Activated naive CD8-positive, alpha-beta T cell treated with anti-CD3 and anti-CD28 coated beads, Interleukin-2, amount 10 ng/mL, durations not matched to agents 7 days and 5 days (primary cell): Measurements from ENCODE around the gene CIITA. TPM values are rescaled to one million over a fixed set of nuclear protein-coding genes. Genes with fewer than 3 reads are reported as not detected.
"Not testable (repeated sequence)": the region's sequence is repeated elsewhere in the genome, so short reads cannot be mapped to it uniquely, and the experiment has no call there.

Source experiments
- ATAC-seq: fragments of 150-1000 bp; cut with Tn5 transposase; one replicate; pipeline ENCODE4 v1.10.0; 2021; ENCODE audit warnings: low read depth, moderate library complexity
- POLR2A ChIA-PET: fragments of 350-600 bp; sonication (Branson Sonifier 250); formaldehyde crosslinking; loops from one replicate; lab custom pipeline; 2021; ENCODE audit warnings: antibody characterized with exemption; lab: Charles Lee
- DNase-seq: peaks from one replicate; pipeline ENCODE4 v3.0.0; 2021
- H3K27ac Mint-ChIP-seq: one replicate; pipeline ENCODE4 v1.8.0; 2022; ENCODE audit warnings: mild to moderate bottlenecking, mixed read lengths
- H3K27me3 Mint-ChIP-seq: one replicate; pipeline ENCODE4 v1.8.0; 2022; ENCODE audit warnings: mild to moderate bottlenecking, moderate library complexity, mixed read lengths
- H3K36me3 Mint-ChIP-seq: one replicate; pipeline ENCODE4 v1.8.0; 2021; ENCODE audit warnings: mild to moderate bottlenecking, mixed read lengths
- H3K4me1 Mint-ChIP-seq: one replicate; pipeline ENCODE4 v1.8.0; 2021; ENCODE audit warnings: mixed read lengths
- H3K4me3 Mint-ChIP-seq: one replicate; pipeline ENCODE4 v1.8.0; 2022; ENCODE audit warnings: mild to moderate bottlenecking, moderate library complexity, mixed read lengths
- H3K9me3 Mint-ChIP-seq: one replicate; pipeline ENCODE4 v1.8.0; 2021; ENCODE audit warnings: mixed read lengths
- total RNA-seq, 2 experiments: library from RNA; stranded (reverse); gene quantifications; one replicate each; pipeline ENCODE4 v1.2.3, GENCODE V29; 2021

The CIITA gene
- total RNA-seq, 2 experiments from 2014 or later: 12.6 to 13.1 TPM

- Mint-ChIP-seq H3K27ac (no peak overlapping the region), H3K27me3 (no peaks in the 10 kb centered on the region), H3K36me3 (peaks cover 6% of the 10 kb centered on the region), H3K9me3 (no peaks in the 10 kb centered on the region), H3K4me1 (peaks cover 4% of the 10 kb centered on the region), H3K4me3 (no peak overlapping the region)
- POLR2A ChIA-PET: no interaction called here
- no peak for ATAC-seq
- DNase-seq: no peak
These were observed 44.7 kb downstream of the CIITA start for GRCh38 chr16:10921536-10922327.

- no peak overlapping the region for H3K27ac Mint-ChIP-seq
- H3K27me3 Mint-ChIP-seq: no peaks in the 10 kb centered on the region
- DNase-seq (no peak), ATAC-seq (no peak)
- peaks cover 4% of the 10 kb centered on the region for H3K4me1 Mint-ChIP-seq
- H3K9me3 Mint-ChIP-seq: no peaks in the 10 kb centered on the region
- POLR2A ChIA-PET: no interaction called here
- no peak overlapping the region for H3K4me3 Mint-ChIP-seq
- H3K36me3 Mint-ChIP-seq: peaks cover 6% of the 10 kb centered on the region
These were observed 45.5 kb downstream of the CIITA start for GRCh38 chr16:10922328-10923145.

- no peaks in the 10 kb centered on the region for H3K9me3 Mint-ChIP-seq
- DNase-seq (no peak), ATAC-seq (no peak)
- peaks cover 4% of the 10 kb centered on the region for H3K4me1 Mint-ChIP-seq
- H3K4me3 Mint-ChIP-seq: no peak overlapping the region
- H3K27me3 Mint-ChIP-seq: no peaks in the 10 kb centered on the region
- H3K36me3 Mint-ChIP-seq: peaks cover 10% of the 10 kb centered on the region
- no peak overlapping the region for H3K27ac Mint-ChIP-seq
- POLR2A ChIA-PET: no interaction called here
These were observed 46.2 kb downstream of the CIITA start for GRCh38 chr16:10923146-10923649.

- no peak overlapping the region for H3K27ac Mint-ChIP-seq
These were observed 46.7 kb downstream of the CIITA start for GRCh38 chr16:10923650-10924214.

DNA sequence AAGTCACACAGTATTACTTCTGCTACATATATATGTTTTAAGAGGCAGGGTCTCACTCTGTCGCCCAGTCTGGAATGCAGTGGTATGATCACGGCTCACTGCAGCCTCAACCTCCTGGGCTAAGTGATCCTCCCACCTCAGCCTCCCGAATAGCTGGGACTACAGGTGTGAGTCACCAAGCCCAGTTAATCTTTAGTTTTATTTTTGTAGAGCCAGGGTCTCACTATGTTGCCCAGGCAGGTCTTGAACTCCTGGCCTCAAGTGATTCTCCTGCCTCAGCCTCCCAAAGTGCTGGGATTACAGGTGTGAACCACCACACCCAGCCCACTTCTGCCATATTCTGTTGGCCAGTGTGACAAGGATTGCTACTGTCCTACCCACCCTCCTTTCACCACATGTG is 48.3 kb downstream of the CIITA start:
- H3K27me3 Mint-ChIP-seq, DNase-seq, H3K4me3 Mint-ChIP-seq, POLR2A ChIA-PET, ATAC-seq, H3K4me1 Mint-ChIP-seq, H3K27ac Mint-ChIP-seq, H3K9me3 Mint-ChIP-seq: not testable (repeated sequence)
- H3K36me3 Mint-ChIP-seq: peaks cover 10% of the 10 kb centered on the region

More at GRCh38 chr16:10923650-10924214, 46.7 kb downstream of the CIITA start:
- Mint-ChIP-seq H3K27me3 (no peaks in the 10 kb centered on the region), H3K36me3 (peaks cover 10% of the 10 kb centered on the region), H3K9me3 (no peaks in the 10 kb centered on the region), H3K4me3 (no peak overlapping the region), H3K4me1 (peaks cover 2% of the 10 kb centered on the region)
- POLR2A ChIA-PET: no interaction called here
- ATAC-seq: no peak
- no peak for DNase-seq

- POLR2A ChIA-PET: no interaction called here
- DNase-seq (no peak), ATAC-seq (no peak)
- no peak overlapping the region for H3K4me3 Mint-ChIP-seq
- H3K36me3 Mint-ChIP-seq: peaks cover 11% of the 10 kb centered on the region
- peaks cover 5% of the 10 kb centered on the region for H3K4me1 Mint-ChIP-seq
- no peaks in the 10 kb centered on the region for H3K27me3 Mint-ChIP-seq
- H3K27ac Mint-ChIP-seq: no peak overlapping the region
- no peaks in the 10 kb centered on the region for H3K9me3 Mint-ChIP-seq
These were observed 49.1 kb downstream of the CIITA start for GRCh38 chr16:10926094-10926493.

DNA sequence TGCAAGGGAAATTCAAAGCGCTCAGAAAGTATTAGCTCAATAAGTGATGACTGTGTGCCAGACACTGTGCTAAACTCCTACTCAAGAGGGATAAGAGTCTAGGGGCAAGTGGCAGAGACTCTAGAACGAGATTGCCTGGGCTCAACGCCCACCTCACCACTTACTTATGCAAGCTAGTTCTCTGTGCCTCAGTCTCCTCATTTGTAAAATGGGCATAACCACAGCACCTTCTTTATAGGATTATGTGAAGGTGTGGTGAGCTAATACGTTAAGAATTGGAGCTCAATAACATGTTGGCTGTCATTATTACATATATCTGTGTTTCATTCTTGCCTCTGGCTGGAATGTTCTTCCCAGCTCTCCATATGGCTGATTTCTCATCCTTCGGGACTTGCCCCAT is 49.9 kb downstream of the CIITA start:
- Mint-ChIP-seq H3K9me3 (no peaks in the 10 kb centered on the region), H3K27me3 (no peaks in the 10 kb centered on the region), H3K36me3 (peaks cover 15% of the 10 kb centered on the region), H3K27ac (no peak overlapping the region), H3K4me1 (peaks cover 8% of the 10 kb centered on the region), H3K4me3 (no peak overlapping the region)
- POLR2A ChIA-PET: interaction anchor here (0.7 kb wide), 1 partner anchor 48 kb away, joined by 3 read pairs; no protein-coding TSS in a partner anchor
- DNase-seq (no peak), ATAC-seq (no peak)

GRCh38 chr16:10927497-10928112 is 50.6 kb downstream of the CIITA start:
- H3K36me3 Mint-ChIP-seq: peaks cover 18% of the 10 kb centered on the region
- no peaks in the 10 kb centered on the region for H3K9me3 Mint-ChIP-seq
- no peak overlapping the region for H3K27ac Mint-ChIP-seq
- DNase-seq (no peak), ATAC-seq (no peak)
- H3K27me3 Mint-ChIP-seq: no peaks in the 10 kb centered on the region
- POLR2A ChIA-PET: no interaction called here
- H3K4me3 Mint-ChIP-seq: no peak overlapping the region
- peaks cover 8% of the 10 kb centered on the region for H3K4me1 Mint-ChIP-seq

- H3K27me3 Mint-ChIP-seq, H3K27ac Mint-ChIP-seq, H3K9me3 Mint-ChIP-seq, H3K4me3 Mint-ChIP-seq, ATAC-seq, POLR2A ChIA-PET, DNase-seq: not testable (repeated sequence)
- H3K4me1 Mint-ChIP-seq: peaks cover 18% of the 10 kb centered on the region
- H3K36me3 Mint-ChIP-seq: peaks cover 18% of the 10 kb centered on the region
These were observed 52.1 kb downstream of the CIITA start for GRCh38 chr16:10929097-10929496.

- no peaks in the 10 kb centered on the region for H3K9me3 Mint-ChIP-seq
- no peak for DNase-seq
- peaks cover 15% of the 10 kb centered on the region for H3K36me3 Mint-ChIP-seq
- no peaks in the 10 kb centered on the region for H3K27me3 Mint-ChIP-seq
- POLR2A ChIA-PET: no interaction called here
- peak overlapping the region; percentile 62 for H3K27ac Mint-ChIP-seq
- ATAC-seq: no peak
- no peak overlapping the region for H3K4me3 Mint-ChIP-seq
- H3K4me1 Mint-ChIP-seq: peaks cover 24% of the 10 kb centered on the region
These were observed 53.1 kb downstream of the CIITA start for GRCh38 chr16:10929853-10930754.

DNA sequence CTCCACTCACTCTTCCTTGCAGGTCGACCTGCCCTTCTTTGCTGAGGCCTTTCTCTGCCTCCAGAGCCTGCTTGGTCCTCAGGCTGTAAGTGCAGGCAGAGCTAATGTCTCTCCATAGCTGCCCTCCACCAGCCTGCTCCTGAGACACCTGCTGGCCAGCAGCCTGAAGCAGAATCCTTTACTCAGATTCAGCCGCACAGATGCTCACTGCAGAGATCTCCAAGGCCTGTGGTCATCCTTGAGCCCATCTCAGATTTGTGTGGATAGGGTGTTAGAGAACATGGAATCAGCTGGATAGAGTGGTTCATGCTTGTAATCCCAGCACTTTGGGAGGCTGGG is 53.7 kb downstream of the CIITA start:
- Mint-ChIP-seq H3K27me3 (no peaks in the 10 kb centered on the region), H3K27ac (no peak overlapping the region), H3K36me3 (peaks cover 14% of the 10 kb centered on the region), H3K9me3 (no peaks in the 10 kb centered on the region), H3K4me3 (no peak overlapping the region), H3K4me1 (peaks cover 28% of the 10 kb centered on the region)
- POLR2A ChIA-PET: no interaction called here
- ATAC-seq: no peak
- no peak for DNase-seq

DNA sequence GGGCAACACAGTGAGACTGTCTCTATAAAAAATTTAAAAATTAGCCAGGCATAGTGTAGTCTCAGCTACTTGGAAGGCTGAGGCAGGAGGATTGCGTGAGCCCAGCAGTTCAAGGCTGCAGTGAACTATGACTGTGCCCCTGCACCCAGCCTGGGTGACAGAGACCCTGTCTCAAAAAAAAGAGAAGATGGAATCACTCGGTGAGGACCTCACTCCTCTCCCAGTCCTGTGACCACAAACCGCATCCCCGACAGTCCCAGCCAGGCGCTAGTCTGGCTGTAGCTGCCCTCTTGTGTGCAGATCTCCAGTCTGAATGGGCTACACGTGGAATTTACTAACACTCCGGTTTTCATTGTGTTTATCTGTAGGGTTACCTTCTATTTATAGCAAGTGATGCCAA is 54.1 kb downstream of the CIITA start:
- DNase-seq (no peak), ATAC-seq (no peak)
- Mint-ChIP-seq H3K9me3 (no peaks in the 10 kb centered on the region), H3K4me3 (no peak overlapping the region), H3K4me1 (peaks cover 30% of the 10 kb centered on the region), H3K27me3 (no peaks in the 10 kb centered on the region), H3K27ac (no peak overlapping the region), H3K36me3 (peaks cover 15% of the 10 kb centered on the region)
- POLR2A ChIA-PET: interaction anchor here (1.3 kb wide), 1 partner anchor 10 kb away, joined by 3 read pairs; no protein-coding TSS in a partner anchor
